OCI-LY7 (cell line): Measurements from ENCODE around the gene ZNF648. TPM values are rescaled to one million over a fixed set of nuclear protein-coding genes. Genes with fewer than 3 reads are reported as not detected.
A peak's percentile ranks its signal among the peaks of the same experiment; 100 is the strongest.

Experiments
- BruUV-seq: library from RNA; stranded (reverse); fragments of 400-500 nt; replicated peaks from 2 replicates; lab custom pipeline; 2021; lab: Mats Ljungman, UMichigan
- CTCF ChIA-PET: fragments of 300-600 bp; sonication (Branson Sonifier 250); formaldehyde crosslinking; loops from one replicate; lab custom pipeline; 2022; ENCODE audit warnings: antibody characterized with exemption; ENCODE audit not compliant: unreplicated experiment; lab: Charles Lee
- POLR2A ChIA-PET: fragments of 300-600 bp; sonication (Branson Sonifier 250); formaldehyde crosslinking; loops from one replicate; lab custom pipeline; 2022; ENCODE audit warnings: antibody characterized with exemption; lab: Charles Lee
- DNase-seq: peaks from one replicate; pipeline ENCODE4 v3.0.0-alpha.2; 2015; ENCODE audit warnings: low spot score
- H2AFZ ChIP-seq: fragments of 200-600 bp; sonication (generic), shearing (Covaris generic); 2 replicates; pipeline ENCODE4 v1.6.1; 2014; ENCODE audit warnings: mild to moderate bottlenecking, antibody characterized with exemption, low read length, moderate library complexity
- H3K27ac ChIP-seq: fragments of 200-600 bp; sonication (generic); 2 replicates; pipeline ENCODE4 v1.5.1; 2014; ENCODE audit warnings: mixed run types, low read depth, mild to moderate bottlenecking, moderate library complexity, low read length, inconsistent platforms; ENCODE audit not compliant: poor library complexity, severe bottlenecking
- H3K36me3 ChIP-seq: fragments of 200-600 bp; sonication (generic); 2 replicates; pipeline ENCODE4 v1.6.1; 2014; ENCODE audit warnings: mild to moderate bottlenecking, antibody characterized with exemption, low read length, moderate library complexity, mixed read lengths; ENCODE audit not compliant: insufficient read depth
- H3K4me1 ChIP-seq: fragments of 200-600 bp; sonication (generic); 2 replicates; pipeline ENCODE4 v1.5.1; 2014; ENCODE audit warnings: mild to moderate bottlenecking, low read length; ENCODE audit not compliant: insufficient read depth, poor library complexity, severe bottlenecking
- H3K4me2 ChIP-seq: fragments of 200-600 bp; sonication (generic); 2 replicates; pipeline ENCODE4 v1.6.1; 2014; ENCODE audit warnings: mild to moderate bottlenecking, low read length
- H3K4me3 ChIP-seq: fragments of 200-600 bp; sonication (generic); 2 replicates; pipeline ENCODE4 v1.5.1; 2014; ENCODE audit warnings: mild to moderate bottlenecking, low read depth, low read length; ENCODE audit not compliant: poor library complexity, severe bottlenecking
- H3K79me2 ChIP-seq: fragments of 200-600 bp; sonication (generic); 2 replicates; pipeline ENCODE4 v1.6.1; 2016; ENCODE audit warnings: low read depth, mild to moderate bottlenecking, low read length, moderate library complexity, mixed read lengths; ENCODE audit not compliant: insufficient read depth
- H3K9me2 ChIP-seq: fragments of 200-600 bp; sonication (generic); 2 replicates; pipeline ENCODE4 v1.6.1; 2016; ENCODE audit warnings: mild to moderate bottlenecking, low read length, mixed read lengths; ENCODE audit not compliant: insufficient read depth
- H3K9me3 ChIP-seq: fragments of 200-600 bp; sonication (generic); 2 replicates; pipeline ENCODE4 v1.6.1; 2014; ENCODE audit warnings: mild to moderate bottlenecking, mixed run types, low read length, mixed read lengths
- H4K20me1 ChIP-seq: fragments of 200-600 bp; sonication (generic); 2 replicates; pipeline ENCODE4 v1.6.1; 2014; ENCODE audit warnings: mild to moderate bottlenecking, antibody characterized with exemption, low read length, moderate library complexity, mixed read lengths; ENCODE audit not compliant: insufficient read depth
- CTCF ChIP-seq: fragments of 200-600 bp; sonication (generic); conservative IDR thresholded peaks from 2 replicates; pipeline ENCODE4 v1.5.1; 2014; ENCODE audit warnings: mild to moderate bottlenecking, antibody characterized with exemption, low read length, moderate library complexity, mixed read lengths
- EZH2phosphoT487 ChIP-seq: fragments of 200-600 bp; sonication (generic); IDR thresholded peaks from 2 replicates; pipeline ENCODE4 v1.6.1; 2018; ENCODE audit warnings: low read depth, borderline replicate concordance, mild to moderate bottlenecking, mixed run types, antibody characterized with exemption, low read length, moderate library complexity, mixed read lengths
- intact Hi-C: fragments of 100-400 bp; cut with micrococcal nuclease; formaldehyde crosslinking; loops from one replicate; pipeline ENCODE4 v1.10.0; 2022; ENCODE audit not compliant: unreplicated experiment
- total RNA-seq, 2 experiments: library from RNA; depleted of rRNA in 1 of 2; stranded (reverse); fragments of >200 nt in 1 of 2; shearing (Covaris generic) in 1 of 2; gene quantifications; 2 replicates each; pipeline ENCODE4 v1.2.3, GENCODE V29; 2014 to 2022

Gene ZNF648
- total RNA-seq, 2 experiments from 2014 or later, result not detected

GRCh38 chr1:182084487-182085316 lies 23.2 kb upstream of the ZNF648 start:
- CTCF ChIA-PET, result interaction anchor here (1.7 kb wide), 1 partner anchor 312 kb away, joined by 5 read pairs; no protein-coding TSS in a partner anchor
- Histone ChIP-seq H3K36me3 (no peaks in the 10 kb centered on the region), H2AFZ (no peak overlapping the region), H4K20me1 (no peaks in the 10 kb centered on the region), H3K4me3 (no peak overlapping the region), H3K4me2 (no peak overlapping the region), H3K4me1 (no peaks in the 10 kb centered on the region), H3K9me3 (no peaks in the 10 kb centered on the region), H3K9me2 (no peaks in the 10 kb centered on the region), H3K27ac (no peak overlapping the region), H3K79me2 (no peaks in the 10 kb centered on the region)
- intact Hi-C loops, result loop anchor here (1.0 to 5.0 kb wide), 2 partner anchors 312 to 698 kb away; no protein-coding TSS in a partner anchor
- TF ChIP-seq CTCF (peak; percentile 69), EZH2phosphoT487 (no peak)
- peak; percentile 47 for DNase-seq
- POLR2A ChIA-PET, result interaction anchor here (0.6 kb wide), 1 partner anchor 8 kb away, joined by 3 read pairs; no protein-coding TSS in a partner anchor
- BruUV-seq, result no TSS peak

GRCh38 chr1:182083851-182084486 lies 22.5 kb upstream of the ZNF648 start:
- no peaks in the 10 kb centered on the region for H4K20me1 ChIP-seq
- TF ChIP-seq CTCF (no peak), EZH2phosphoT487 (no peak)
- no peak overlapping the region for H3K4me3 ChIP-seq
- intact Hi-C loops, result no loop called here
- H2AFZ ChIP-seq, result no peak overlapping the region
- no peaks in the 10 kb centered on the region for H3K9me3 ChIP-seq
- no peak for DNase-seq
- CTCF ChIA-PET, result interaction anchor here (1.7 kb wide), 1 partner anchor 313 kb away, joined by 5 read pairs; no protein-coding TSS in a partner anchor
- no TSS peak for BruUV-seq
- H3K4me2 ChIP-seq, result no peak overlapping the region
- no peaks in the 10 kb centered on the region for H3K4me1 ChIP-seq
- no peaks in the 10 kb centered on the region for H3K36me3 ChIP-seq
- H3K27ac ChIP-seq, result no peak overlapping the region
- POLR2A ChIA-PET, result no interaction called here
- H3K79me2 ChIP-seq, result no peaks in the 10 kb centered on the region
- no peaks in the 10 kb centered on the region for H3K9me2 ChIP-seq
